MM.1S (cell line): ENCODE measurements around the gene ABTB2.

Experiments
- EZH2 ChIP-seq: fragments of 300-600 bp; sonication (generic); optimal IDR thresholded peaks from 2 replicates; pipeline ENCODE3; 2017; ENCODE audit warnings: low read depth, mild to moderate bottlenecking, antibody characterized with exemption, low read length, mixed read lengths
- EZH2phosphoT487 ChIP-seq: fragments of 300-600 bp; sonication (generic); IDR thresholded peaks from 2 replicates; pipeline ENCODE4 v1.6.1; 2018; ENCODE audit warnings: antibody characterized with exemption, low read length
- TF ChIP-seq, protein P1 (sequence below): fragments of 300-600 bp; sonication (generic); IDR thresholded peaks from 2 replicates; pipeline ENCODE4 v1.5.1; 2016; ENCODE audit warnings: antibody characterized with exemption, low read length, mixed read lengths

DNA sequence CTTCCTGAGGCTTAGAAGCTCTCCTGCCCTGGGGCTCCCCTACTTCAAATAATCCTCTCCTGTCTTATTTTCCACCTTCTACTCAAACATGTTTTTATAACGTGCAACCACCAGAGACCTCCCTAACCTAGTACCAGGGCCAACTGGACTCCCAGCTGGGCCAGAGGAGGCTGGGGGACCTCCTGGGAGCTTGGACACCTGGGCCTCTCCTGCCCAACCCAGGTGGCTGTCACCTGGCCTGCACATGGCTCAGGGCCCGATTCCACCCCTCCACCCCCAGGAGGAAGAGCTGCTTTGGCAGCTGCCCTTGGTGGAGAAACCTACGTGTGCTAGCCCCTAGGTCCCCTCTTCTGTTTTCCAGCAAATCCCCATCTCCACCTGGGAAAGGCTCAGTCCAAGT, 105.2 kb downstream of the ABTB2 start:
- TF ChIP-seq, protein P1, sequence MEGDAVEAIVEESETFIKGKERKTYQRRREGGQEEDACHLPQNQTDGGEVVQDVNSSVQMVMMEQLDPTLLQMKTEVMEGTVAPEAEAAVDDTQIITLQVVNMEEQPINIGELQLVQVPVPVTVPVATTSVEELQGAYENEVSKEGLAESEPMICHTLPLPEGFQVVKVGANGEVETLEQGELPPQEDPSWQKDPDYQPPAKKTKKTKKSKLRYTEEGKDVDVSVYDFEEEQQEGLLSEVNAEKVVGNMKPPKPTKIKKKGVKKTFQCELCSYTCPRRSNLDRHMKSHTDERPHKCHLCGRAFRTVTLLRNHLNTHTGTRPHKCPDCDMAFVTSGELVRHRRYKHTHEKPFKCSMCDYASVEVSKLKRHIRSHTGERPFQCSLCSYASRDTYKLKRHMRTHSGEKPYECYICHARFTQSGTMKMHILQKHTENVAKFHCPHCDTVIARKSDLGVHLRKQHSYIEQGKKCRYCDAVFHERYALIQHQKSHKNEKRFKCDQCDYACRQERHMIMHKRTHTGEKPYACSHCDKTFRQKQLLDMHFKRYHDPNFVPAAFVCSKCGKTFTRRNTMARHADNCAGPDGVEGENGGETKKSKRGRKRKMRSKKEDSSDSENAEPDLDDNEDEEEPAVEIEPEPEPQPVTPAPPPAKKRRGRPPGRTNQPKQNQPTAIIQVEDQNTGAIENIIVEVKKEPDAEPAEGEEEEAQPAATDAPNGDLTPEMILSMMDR, result no peak
- TF ChIP-seq EZH2phosphoT487, result no peak
- no peak for TF ChIP-seq EZH2
